ENCODE data around the gene CHRNB2.

The CHRNB2 gene

DNA sequence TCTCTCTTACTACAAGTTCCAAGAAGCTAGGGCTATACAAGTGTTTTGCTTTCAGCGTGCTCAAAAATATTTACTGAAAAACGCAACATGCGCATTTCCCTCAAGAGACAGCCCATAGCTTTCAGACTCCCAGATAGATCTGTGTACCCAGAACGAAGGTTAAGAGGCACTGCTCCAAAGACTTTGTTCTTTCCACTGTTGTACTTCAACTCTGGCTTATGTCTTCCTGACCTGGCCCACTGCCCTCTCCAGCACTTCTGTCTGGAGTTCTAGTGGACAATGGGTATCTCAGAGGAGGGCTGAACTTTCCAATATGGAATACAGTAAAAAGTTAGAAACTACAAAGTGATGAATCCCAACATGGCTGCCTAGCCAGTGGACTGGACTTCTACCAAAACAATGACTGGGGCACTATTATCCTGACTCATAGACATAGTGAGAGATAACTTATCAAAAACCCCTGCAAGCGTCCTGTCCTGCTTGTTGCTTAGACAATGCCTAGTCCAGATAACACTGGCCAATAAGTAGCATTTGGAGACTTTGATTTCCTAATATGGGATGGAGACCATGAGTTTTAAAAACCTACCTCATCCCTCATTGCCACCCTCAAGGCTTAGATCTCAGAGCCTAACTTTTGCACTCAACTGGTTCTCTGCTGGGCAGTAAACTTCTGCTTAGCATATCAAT lies 49.2 kb downstream of the CHRNB2 start:
- TF ChIP-seq, protein P1, sequence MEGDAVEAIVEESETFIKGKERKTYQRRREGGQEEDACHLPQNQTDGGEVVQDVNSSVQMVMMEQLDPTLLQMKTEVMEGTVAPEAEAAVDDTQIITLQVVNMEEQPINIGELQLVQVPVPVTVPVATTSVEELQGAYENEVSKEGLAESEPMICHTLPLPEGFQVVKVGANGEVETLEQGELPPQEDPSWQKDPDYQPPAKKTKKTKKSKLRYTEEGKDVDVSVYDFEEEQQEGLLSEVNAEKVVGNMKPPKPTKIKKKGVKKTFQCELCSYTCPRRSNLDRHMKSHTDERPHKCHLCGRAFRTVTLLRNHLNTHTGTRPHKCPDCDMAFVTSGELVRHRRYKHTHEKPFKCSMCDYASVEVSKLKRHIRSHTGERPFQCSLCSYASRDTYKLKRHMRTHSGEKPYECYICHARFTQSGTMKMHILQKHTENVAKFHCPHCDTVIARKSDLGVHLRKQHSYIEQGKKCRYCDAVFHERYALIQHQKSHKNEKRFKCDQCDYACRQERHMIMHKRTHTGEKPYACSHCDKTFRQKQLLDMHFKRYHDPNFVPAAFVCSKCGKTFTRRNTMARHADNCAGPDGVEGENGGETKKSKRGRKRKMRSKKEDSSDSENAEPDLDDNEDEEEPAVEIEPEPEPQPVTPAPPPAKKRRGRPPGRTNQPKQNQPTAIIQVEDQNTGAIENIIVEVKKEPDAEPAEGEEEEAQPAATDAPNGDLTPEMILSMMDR (IDR thresholded peaks at IDR 0.05; ENCODE audit: low read length): no peak
- no peak for TF ChIP-seq EZH2 (optimal IDR thresholded peaks at IDR 0.05; ENCODE audit: low read depth, low read length)
- Histone ChIP-seq H3F3A (ENCODE audit: insufficient read depth, low read length) (peaks cover 3% of the 10 kb centered on the region; the same call in 1 of the 2 replicates), H3K27me3 (replicated peaks; ENCODE audit: insufficient read depth, low read length) (no peaks in the 10 kb centered on the region), H3K9me2 (replicated peaks; ENCODE audit: insufficient read depth, low read length) (no peaks in the 10 kb centered on the region), H3K79me2 (ENCODE audit: low read length) (peaks cover 92% of the 10 kb centered on the region), H3K4me2 (ENCODE audit: low read depth, low read length) (no peak overlapping the region), H3K4me3 (ENCODE audit: low read length) (no peak overlapping the region), H3K27ac (ENCODE audit: low read length) (no peak overlapping the region), H2AFZ (ENCODE audit: low read length) (no peak overlapping the region), H4K20me1 (ENCODE audit: insufficient read depth, low read length) (peaks cover 9% of the 10 kb centered on the region; the same call in 1 of the 2 replicates), H3K4me1 (ENCODE audit: low read length) (no peaks in the 10 kb centered on the region), H3K9ac (ENCODE audit: low read length) (no peak overlapping the region), H3K9me3 (replicated peaks; ENCODE audit: insufficient read depth, low read length) (no peaks in the 10 kb centered on the region), H3K36me3 (replicated peaks; ENCODE audit: insufficient read depth, low read length) (no peaks in the 10 kb centered on the region)
- no peak for DNase-seq

DNA sequence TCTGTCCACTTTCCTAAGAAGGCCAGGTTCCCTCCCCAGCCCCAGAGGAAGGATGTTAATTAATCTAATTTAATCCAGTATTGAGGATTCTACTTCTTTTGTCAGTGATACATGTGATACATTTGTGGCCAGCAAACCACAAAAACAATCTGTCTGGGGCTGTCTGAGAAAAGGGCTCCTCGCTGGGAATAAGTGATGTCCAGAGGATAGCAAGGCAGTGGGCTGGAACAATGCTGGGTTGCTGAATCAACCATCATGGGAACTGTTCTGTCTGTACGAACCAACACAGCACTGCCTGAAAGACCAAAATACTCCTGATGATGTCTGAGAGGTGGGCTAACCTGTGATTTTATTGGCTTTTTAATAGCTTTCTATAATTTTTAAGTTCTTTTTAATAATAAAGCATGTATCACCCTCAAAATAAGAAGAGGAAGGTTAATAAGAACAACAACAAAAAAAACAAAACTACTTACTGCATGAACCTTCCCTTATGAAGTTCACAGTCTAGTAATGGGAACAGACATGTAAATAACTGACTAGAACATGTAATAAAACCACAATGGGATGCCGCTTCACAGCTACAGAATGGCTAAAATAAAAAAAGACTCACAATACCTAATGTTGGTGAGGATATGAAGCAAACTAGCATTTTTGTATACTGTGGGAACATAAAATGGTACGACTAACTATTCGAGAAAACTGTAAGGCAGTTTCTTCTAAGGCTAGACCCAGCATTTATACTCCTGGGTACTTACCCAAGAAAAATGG lies 51.8 kb downstream of the CHRNB2 start:
- Histone ChIP-seq H3F3A (ENCODE audit: insufficient read depth, low read length) (0 out of 2 replicates have a peak, but pooled peaks cover 3% of the 10 kb centered on the region), H3K4me1 (ENCODE audit: low read length) (no peaks in the 10 kb centered on the region), H3K9me2 (replicated peaks; ENCODE audit: insufficient read depth, low read length) (no peaks in the 10 kb centered on the region), H2AFZ (ENCODE audit: low read length) (no peak overlapping the region), H3K9ac (ENCODE audit: low read length) (no peak overlapping the region), H3K9me3 (replicated peaks; ENCODE audit: insufficient read depth, low read length) (no peaks in the 10 kb centered on the region), H3K4me2 (ENCODE audit: low read depth, low read length) (no peak overlapping the region), H3K36me3 (replicated peaks; ENCODE audit: insufficient read depth, low read length) (0 out of 2 replicates have a peak, but pooled peaks cover 3% of the 10 kb centered on the region), H3K27me3 (replicated peaks; ENCODE audit: insufficient read depth, low read length) (no peaks in the 10 kb centered on the region), H3K4me3 (ENCODE audit: low read length) (no peak overlapping the region), H3K79me2 (ENCODE audit: low read length) (peaks cover 96% of the 10 kb centered on the region), H4K20me1 (ENCODE audit: insufficient read depth, low read length) (peaks cover 9% of the 10 kb centered on the region; the same call in 1 of the 2 replicates), H3K27ac (ENCODE audit: low read length) (no peak overlapping the region)
- TF ChIP-seq EZH2phosphoT487 (IDR thresholded peaks at IDR 0.05; ENCODE audit: low read length) (no peak), EZH2 (optimal IDR thresholded peaks at IDR 0.05; ENCODE audit: low read depth, low read length) (no peak)
- TF ChIP-seq, protein P1 (IDR thresholded peaks at IDR 0.05; ENCODE audit: low read length): no peak
- DNase-seq: no peak

DNA sequence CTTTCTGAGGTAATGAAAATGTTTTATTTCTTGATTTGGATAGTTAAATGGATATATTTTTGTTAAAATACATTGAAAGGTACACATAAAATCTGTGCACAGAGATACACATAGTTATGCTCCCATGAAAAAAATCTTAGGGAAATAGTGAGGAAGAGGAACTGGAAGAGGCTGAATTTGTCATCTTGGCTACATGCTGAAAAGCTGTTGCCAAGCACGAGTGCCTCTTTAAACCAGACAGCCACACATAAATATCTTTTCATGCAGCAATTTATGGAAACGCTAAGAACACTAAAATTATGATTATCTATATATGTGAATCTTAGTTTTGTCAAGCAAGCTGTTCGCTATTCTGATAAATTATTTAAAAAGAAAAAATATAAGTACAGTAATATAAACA lies 53.2 kb downstream of the CHRNB2 start:
- H3K4me2 ChIP-seq (ENCODE audit: low read depth, low read length): no peak overlapping the region
- H3K4me1 ChIP-seq (ENCODE audit: low read length): no peaks in the 10 kb centered on the region
- TF ChIP-seq EZH2phosphoT487 (IDR thresholded peaks at IDR 0.05; ENCODE audit: low read length) (no peak), EZH2 (optimal IDR thresholded peaks at IDR 0.05; ENCODE audit: low read depth, low read length) (no peak)
- TF ChIP-seq, protein P1 (IDR thresholded peaks at IDR 0.05; ENCODE audit: low read length): no peak
- 0 out of 2 replicates have a peak, but pooled peaks cover 3% of the 10 kb centered on the region for H3K36me3 ChIP-seq (replicated peaks; ENCODE audit: insufficient read depth, low read length)
- no peaks in the 10 kb centered on the region for H3K9me2 ChIP-seq (replicated peaks; ENCODE audit: insufficient read depth, low read length)
- H3F3A ChIP-seq (ENCODE audit: insufficient read depth, low read length): 0 out of 2 replicates have a peak, but pooled peaks cover 3% of the 10 kb centered on the region
- no peak overlapping the region for H2AFZ ChIP-seq (ENCODE audit: low read length)
- DNase-seq: no peak
- H4K20me1 ChIP-seq (ENCODE audit: insufficient read depth, low read length): peaks cover 9% of the 10 kb centered on the region; the same call in 1 of the 2 replicates
- H3K27ac ChIP-seq (ENCODE audit: low read length): no peak overlapping the region
- no peak overlapping the region for H3K9ac ChIP-seq (ENCODE audit: low read length)
- H3K27me3 ChIP-seq (replicated peaks; ENCODE audit: insufficient read depth, low read length): no peaks in the 10 kb centered on the region
- peaks cover 96% of the 10 kb centered on the region for H3K79me2 ChIP-seq (ENCODE audit: low read length)
- no peaks in the 10 kb centered on the region for H3K9me3 ChIP-seq (replicated peaks; ENCODE audit: insufficient read depth, low read length)
- H3K4me3 ChIP-seq (ENCODE audit: low read length): no peak overlapping the region

Data from MM.1S (cell line).